ENCODE measurements around the gene RTN4RL1. TPM values are rescaled to one million over a fixed set of nuclear protein-coding genes. Genes with fewer than 3 reads are reported as not detected.

The RTN4RL1 gene
- total RNA-seq, 2 donors from 2014 or later, result 0.32 to 0.37 TPM

GRCh38 chr17:1915889-1916288 lies 109.2 kb downstream of the RTN4RL1 start:
- no peak overlapping the region for H3K4me3 ChIP-seq
- no peaks in the 10 kb centered on the region for H3K36me3 ChIP-seq
- no peak overlapping the region for H3K9ac ChIP-seq (ENCODE audit: low read depth in 2 of 2, low read length in 2 of 2)
- intact Hi-C loops (cut with DNase I), result no loop called here
- no peaks in the 10 kb centered on the region for H3K4me1 ChIP-seq
- TF ChIP-seq CTCF (IDR thresholded peaks at IDR 0.05), result no peak
- no peak for DNase-seq
- H3K27me3 ChIP-seq, result peaks cover 4% of the 10 kb centered on the region
- H3K9me3 ChIP-seq, result no peaks in the 10 kb centered on the region
- H3K27ac ChIP-seq, result no peak overlapping the region

- TF ChIP-seq CTCF (IDR thresholded peaks at IDR 0.05), result no peak
- peaks cover 7% of the 10 kb centered on the region for H3K27me3 ChIP-seq
- H3K4me1 ChIP-seq, result no peaks in the 10 kb centered on the region
- no peak overlapping the region for H3K4me3 ChIP-seq
- H3K9ac ChIP-seq (ENCODE audit: low read depth in 2 of 2, low read length in 2 of 2), result no peak overlapping the region
- intact Hi-C loops (cut with DNase I), result no loop called here
- H3K27ac ChIP-seq, result no peak overlapping the region
- DNase-seq, result no peak
- H3K9me3 ChIP-seq, result no peaks in the 10 kb centered on the region
- H3K36me3 ChIP-seq, result no peaks in the 10 kb centered on the region
These were observed 110.5 kb downstream of the RTN4RL1 start for GRCh38 chr17:1914661-1915083.

- Histone ChIP-seq H3K27me3 (peaks cover 15% of the 10 kb centered on the region), H3K27ac (no peak overlapping the region), H3K4me3 (no peak overlapping the region), H3K4me1 (no peaks in the 10 kb centered on the region), H3K9me3 (no peaks in the 10 kb centered on the region), H3K36me3 (no peaks in the 10 kb centered on the region), H3K9ac (ENCODE audit: low read depth in 2 of 2, low read length in 2 of 2) (no peak overlapping the region)
- DNase-seq, result no peak
- intact Hi-C loops (cut with DNase I), result no loop called here
- TF ChIP-seq CTCF (IDR thresholded peaks at IDR 0.05), result no peak
These were observed 111.4 kb downstream of the RTN4RL1 start for GRCh38 chr17:1913702-1914101.

DNA sequence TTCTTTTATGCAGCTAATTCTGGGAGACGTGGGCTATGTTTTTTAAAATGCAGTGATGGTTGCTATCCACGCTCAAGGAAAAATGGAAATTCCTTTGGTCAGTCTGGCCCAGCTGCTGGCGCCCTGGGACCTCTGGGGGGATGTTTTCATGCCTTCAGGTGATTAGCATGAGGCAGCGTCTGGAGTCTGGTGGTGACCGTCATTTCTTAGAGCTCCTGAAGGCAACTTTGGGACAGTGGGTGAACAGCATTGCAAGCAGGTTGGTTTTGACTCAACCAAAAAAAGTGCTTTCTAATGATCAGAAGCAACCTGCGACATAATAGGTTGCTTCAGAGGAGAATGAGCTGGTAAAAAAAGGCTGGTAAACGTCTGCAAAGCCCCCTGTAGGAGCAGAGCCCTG lies 113.0 kb downstream of the RTN4RL1 start:
- intact Hi-C loops (cut with DNase I), result no loop called here
- peaks cover 30% of the 10 kb centered on the region for H3K27me3 ChIP-seq
- no peak overlapping the region for H3K4me3 ChIP-seq
- H3K9ac ChIP-seq (ENCODE audit: low read depth in 2 of 2, low read length in 2 of 2), result no peak overlapping the region
- H3K36me3 ChIP-seq, result no peaks in the 10 kb centered on the region
- no peaks in the 10 kb centered on the region for H3K4me1 ChIP-seq
- DNase-seq, result no peak
- no peaks in the 10 kb centered on the region for H3K9me3 ChIP-seq
- TF ChIP-seq CTCF (IDR thresholded peaks at IDR 0.05), result no peak
- no peak overlapping the region for H3K27ac ChIP-seq

DNA sequence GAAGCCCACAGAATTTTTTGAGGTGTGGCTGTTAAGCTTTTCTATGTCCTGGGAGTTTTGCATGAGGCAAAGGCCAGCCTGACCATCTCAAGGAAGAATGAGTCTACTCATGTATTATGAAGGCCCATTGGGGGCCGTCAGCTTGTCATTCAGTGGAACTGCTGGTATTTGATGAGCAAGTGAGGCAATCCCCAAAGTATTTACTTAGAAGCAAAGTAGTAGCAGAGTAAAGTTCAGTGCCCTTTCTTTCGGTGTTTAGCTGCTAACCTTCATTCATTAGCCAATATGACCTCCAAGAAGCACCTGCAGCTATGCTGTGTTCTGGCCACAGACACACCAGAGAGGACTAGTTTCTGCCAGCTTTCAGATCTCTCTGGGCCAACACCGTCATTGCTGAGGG lies 115.1 kb downstream of the RTN4RL1 start:
- Histone ChIP-seq H3K4me3 (no peak overlapping the region), H3K4me1 (no peaks in the 10 kb centered on the region), H3K27ac (no peak overlapping the region), H3K9me3 (no peaks in the 10 kb centered on the region), H3K9ac (ENCODE audit: low read depth in 2 of 2, low read length in 2 of 2) (no peak overlapping the region), H3K27me3 (peaks cover 47% of the 10 kb centered on the region), H3K36me3 (no peaks in the 10 kb centered on the region)
- DNase-seq, result no peak
- no peak for TF ChIP-seq CTCF (IDR thresholded peaks at IDR 0.05)
- intact Hi-C loops (cut with DNase I), result loop anchor here (5.0 kb wide), 1 partner anchor 117 kb away; the partner anchor contains the start of gene RTN4RL1

Measured in colonic mucosa (tissue), 4 donors.